ENCODE data around the gene GSTA4. TPM values are rescaled to one million over a fixed set of nuclear protein-coding genes. Genes with fewer than 3 reads are reported as not detected.

Gene GSTA4
- total RNA-seq, 1 donor from 2014 or later = 72.9 TPM

DNA sequence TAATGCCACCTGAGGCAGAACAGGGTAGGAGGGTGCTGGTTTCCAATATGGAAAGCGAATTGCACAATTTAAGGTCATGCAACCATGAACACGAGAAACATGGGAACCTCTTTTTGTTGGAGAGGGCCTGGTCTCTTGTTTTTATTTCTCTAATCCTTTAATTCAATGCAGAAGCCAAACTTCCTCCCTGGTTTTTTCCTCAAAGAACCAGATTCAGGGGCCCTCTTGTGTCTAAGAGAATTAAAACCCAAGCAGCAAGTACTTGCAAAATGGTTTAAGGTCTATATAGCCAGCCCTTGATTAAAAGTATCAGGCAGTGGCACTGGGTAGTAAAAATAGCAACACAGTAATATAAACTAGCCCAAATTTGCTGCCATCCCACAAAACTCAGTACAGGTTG is 19.5 kb downstream of the GSTA4 start:
- H3K9me3 Mint-ChIP-seq = peaks cover 5% of the 10 kb centered on the region
- H3K27me3 Mint-ChIP-seq = no peaks in the 10 kb centered on the region
- TF ChIP-seq, protein P1, sequence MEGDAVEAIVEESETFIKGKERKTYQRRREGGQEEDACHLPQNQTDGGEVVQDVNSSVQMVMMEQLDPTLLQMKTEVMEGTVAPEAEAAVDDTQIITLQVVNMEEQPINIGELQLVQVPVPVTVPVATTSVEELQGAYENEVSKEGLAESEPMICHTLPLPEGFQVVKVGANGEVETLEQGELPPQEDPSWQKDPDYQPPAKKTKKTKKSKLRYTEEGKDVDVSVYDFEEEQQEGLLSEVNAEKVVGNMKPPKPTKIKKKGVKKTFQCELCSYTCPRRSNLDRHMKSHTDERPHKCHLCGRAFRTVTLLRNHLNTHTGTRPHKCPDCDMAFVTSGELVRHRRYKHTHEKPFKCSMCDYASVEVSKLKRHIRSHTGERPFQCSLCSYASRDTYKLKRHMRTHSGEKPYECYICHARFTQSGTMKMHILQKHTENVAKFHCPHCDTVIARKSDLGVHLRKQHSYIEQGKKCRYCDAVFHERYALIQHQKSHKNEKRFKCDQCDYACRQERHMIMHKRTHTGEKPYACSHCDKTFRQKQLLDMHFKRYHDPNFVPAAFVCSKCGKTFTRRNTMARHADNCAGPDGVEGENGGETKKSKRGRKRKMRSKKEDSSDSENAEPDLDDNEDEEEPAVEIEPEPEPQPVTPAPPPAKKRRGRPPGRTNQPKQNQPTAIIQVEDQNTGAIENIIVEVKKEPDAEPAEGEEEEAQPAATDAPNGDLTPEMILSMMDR (conservative IDR thresholded peaks at IDR 0.05) = no peak
- DNase-seq (ENCODE audit: extremely low spot score, unreplicated experiment) = no peak
- no peak overlapping the region for H3K27ac Mint-ChIP-seq
- H3K4me3 Mint-ChIP-seq = no peak overlapping the region
- H3K36me3 Mint-ChIP-seq = peaks cover 13% of the 10 kb centered on the region
- peaks cover 18% of the 10 kb centered on the region for H3K4me1 Mint-ChIP-seq (ENCODE audit: unreplicated experiment)

DNA sequence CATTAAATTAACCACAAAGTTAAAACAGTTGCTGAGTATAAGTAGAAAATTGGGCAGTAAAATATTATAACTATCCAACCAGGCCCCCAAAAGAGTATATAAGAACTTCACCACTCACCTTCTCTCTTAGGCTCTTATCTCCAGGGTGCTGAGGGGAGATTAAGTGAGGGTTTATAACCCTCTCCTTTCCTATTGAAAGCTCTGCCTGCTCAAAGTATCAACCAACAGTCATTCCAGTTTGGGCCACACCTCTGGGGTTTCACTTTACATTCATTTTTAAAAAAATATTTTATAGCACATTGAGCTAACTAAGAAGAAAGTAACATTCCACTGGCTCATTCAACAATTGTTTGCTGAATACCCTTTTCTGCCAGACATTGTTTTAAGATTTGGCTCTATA is 22.1 kb downstream of the GSTA4 start:
- DNase-seq (ENCODE audit: extremely low spot score, unreplicated experiment) = no peak
- no peak overlapping the region for H3K27ac Mint-ChIP-seq
- H3K36me3 Mint-ChIP-seq = peaks cover 8% of the 10 kb centered on the region
- peaks cover 5% of the 10 kb centered on the region for H3K9me3 Mint-ChIP-seq
- H3K4me3 Mint-ChIP-seq = no peak overlapping the region
- TF ChIP-seq, protein P1 (conservative IDR thresholded peaks at IDR 0.05) = no peak
- no peaks in the 10 kb centered on the region for H3K27me3 Mint-ChIP-seq
- H3K4me1 Mint-ChIP-seq (ENCODE audit: unreplicated experiment) = peaks cover 18% of the 10 kb centered on the region

DNA sequence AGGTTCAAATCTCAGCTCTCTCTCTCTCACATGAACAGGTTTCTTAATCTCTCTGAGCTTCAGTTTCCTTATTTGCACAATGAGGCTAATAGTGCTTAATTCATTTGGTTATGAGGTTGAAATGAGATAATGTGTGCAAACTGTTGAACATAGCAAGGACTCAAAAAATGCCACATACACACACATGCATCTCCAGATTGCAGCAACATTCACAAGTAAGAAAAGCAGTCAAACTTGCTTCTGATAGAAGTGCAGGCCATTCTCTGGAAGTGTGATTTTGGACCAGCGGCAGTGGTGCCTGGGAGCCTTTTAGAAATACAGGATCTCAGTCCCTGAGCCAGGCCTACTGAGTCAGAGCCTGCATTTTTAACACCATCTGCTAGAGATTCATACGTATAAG is 25.7 kb downstream of the GSTA4 start:
- H3K27me3 Mint-ChIP-seq = no peaks in the 10 kb centered on the region
- no peak for DNase-seq (ENCODE audit: extremely low spot score, unreplicated experiment)
- TF ChIP-seq, protein P1 (conservative IDR thresholded peaks at IDR 0.05) = no peak
- H3K27ac Mint-ChIP-seq = no peak overlapping the region
- peaks cover 4% of the 10 kb centered on the region for H3K9me3 Mint-ChIP-seq
- peaks cover 8% of the 10 kb centered on the region for H3K4me1 Mint-ChIP-seq (ENCODE audit: unreplicated experiment)
- no peak overlapping the region for H3K4me3 Mint-ChIP-seq
- peaks cover 3% of the 10 kb centered on the region for H3K36me3 Mint-ChIP-seq

DNA sequence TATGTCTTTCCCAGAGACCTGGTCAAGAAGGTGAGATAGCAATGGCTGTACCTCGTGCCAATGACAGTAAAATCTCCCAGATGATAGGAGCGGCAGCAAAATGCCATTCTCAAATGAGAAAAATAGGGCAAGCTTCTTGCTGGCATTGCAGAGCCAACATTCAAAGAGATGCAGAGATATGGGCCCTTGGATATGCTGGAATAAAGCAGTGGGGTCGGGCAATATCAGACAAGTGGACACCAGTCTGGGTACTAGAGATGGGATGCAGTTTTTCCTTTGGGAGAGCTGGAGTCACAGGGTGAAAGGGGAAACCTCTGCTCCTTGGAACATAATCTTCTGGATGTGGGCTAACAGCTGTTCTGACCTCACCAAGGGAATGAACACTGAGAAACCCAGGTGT is 29.0 kb downstream of the GSTA4 start:
- H3K27ac Mint-ChIP-seq = no peak overlapping the region
- H3K27me3 Mint-ChIP-seq = no peaks in the 10 kb centered on the region
- TF ChIP-seq, protein P1 (conservative IDR thresholded peaks at IDR 0.05) = no peak
- H3K4me1 Mint-ChIP-seq (ENCODE audit: unreplicated experiment) = peaks cover 5% of the 10 kb centered on the region
- H3K36me3 Mint-ChIP-seq = no peaks in the 10 kb centered on the region
- no peak overlapping the region for H3K4me3 Mint-ChIP-seq
- H3K9me3 Mint-ChIP-seq = no peaks in the 10 kb centered on the region
- DNase-seq (ENCODE audit: extremely low spot score, unreplicated experiment) = no peak

DNA sequence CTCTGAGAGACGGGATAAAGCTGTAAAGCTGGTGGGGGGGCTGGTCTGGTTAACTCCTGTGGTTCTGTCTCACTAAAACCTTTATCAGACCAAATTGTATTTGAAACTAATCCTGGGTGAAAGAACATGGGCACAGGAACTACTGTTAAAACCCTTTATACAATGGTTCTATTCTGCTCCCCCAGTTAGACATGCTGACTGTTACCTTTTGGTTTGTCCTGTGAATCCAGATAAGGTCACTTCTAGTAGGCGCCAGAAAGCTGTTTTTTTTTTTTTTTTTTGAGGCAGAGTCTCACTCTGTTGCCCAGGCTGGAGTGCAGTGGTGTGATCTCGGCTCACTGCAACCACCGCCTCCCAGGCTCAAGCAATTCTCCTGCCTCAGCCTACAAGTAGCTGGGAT is 29.7 kb downstream of the GSTA4 start:
- Mint-ChIP-seq H3K36me3 (no peaks in the 10 kb centered on the region), H3K27me3 (no peaks in the 10 kb centered on the region), H3K4me3 (no peak overlapping the region), H3K9me3 (no peaks in the 10 kb centered on the region), H3K4me1 (ENCODE audit: unreplicated experiment) (peaks cover 5% of the 10 kb centered on the region), H3K27ac (no peak overlapping the region)
- DNase-seq (ENCODE audit: extremely low spot score, unreplicated experiment) = no peak
- TF ChIP-seq, protein P1 (conservative IDR thresholded peaks at IDR 0.05) = no peak

DNA sequence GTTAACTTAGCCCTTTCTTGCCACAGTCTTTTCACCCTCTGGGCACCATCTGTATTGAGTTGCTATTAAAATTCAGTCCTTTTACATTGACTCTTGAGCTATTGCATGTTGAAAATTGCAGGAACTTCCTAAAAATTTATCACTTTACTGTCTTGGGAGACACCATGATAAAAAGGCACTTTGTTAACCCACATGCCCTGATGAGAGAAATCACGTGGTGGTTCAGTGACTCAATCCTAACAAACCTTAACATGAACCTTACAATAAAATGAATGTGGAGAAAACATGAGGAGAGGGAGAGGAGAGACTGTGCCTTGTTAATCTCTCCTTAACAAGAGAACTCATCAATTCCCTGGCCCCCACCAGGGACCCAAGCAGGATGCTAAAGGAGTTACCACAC is 30.8 kb downstream of the GSTA4 start:
- Mint-ChIP-seq H3K9me3 (no peaks in the 10 kb centered on the region), H3K36me3 (no peaks in the 10 kb centered on the region), H3K4me1 (ENCODE audit: unreplicated experiment) (peaks cover under 1% of the 10 kb centered on the region), H3K27ac (no peak overlapping the region), H3K4me3 (no peak overlapping the region), H3K27me3 (no peaks in the 10 kb centered on the region)
- TF ChIP-seq, protein P1 (conservative IDR thresholded peaks at IDR 0.05) = no peak
- no peak for DNase-seq (ENCODE audit: extremely low spot score, unreplicated experiment)
